Measurements from ENCODE around the gene CREB3. TPM values are rescaled to one million over a fixed set of nuclear protein-coding genes. Genes with fewer than 3 reads are reported as not detected.

The CREB3 gene
- total RNA-seq, 1 experiment from 2014 or later, result 29.1 TPM

- no TSS peak for BruUV-seq (replicated peaks)
- no peak for DNase-seq (ENCODE audit: low spot score)
- peaks cover 12% of the 10 kb centered on the region for H3K36me3 ChIP-seq (ENCODE audit: insufficient read depth, low read length, poor library complexity, severe bottlenecking)
Observed at GRCh38 chr9:35749515-35750255, 17.2 kb downstream of the CREB3 start.

GRCh38 chr9:35750256-35750531, 17.7 kb downstream of the CREB3 start:
- peaks cover 12% of the 10 kb centered on the region for H3K36me3 ChIP-seq (ENCODE audit: insufficient read depth, low read length, poor library complexity, severe bottlenecking)
- BruUV-seq (replicated peaks), result no TSS peak
- no peaks in the 10 kb centered on the region for H3K9me3 ChIP-seq (ENCODE audit: low read depth, low read length, poor library complexity, severe bottlenecking)
- DNase-seq (ENCODE audit: low spot score), result no peak
- no peak overlapping the region for H3K27ac ChIP-seq (ENCODE audit: low read depth, low read length, poor library complexity, severe bottlenecking)
- no peak for TF ChIP-seq EZH2 (IDR thresholded peaks at IDR 0.05; ENCODE audit: borderline replicate concordance, low read depth, low read length, poor library complexity, severe bottlenecking)
- no peak for TF ChIP-seq CTCF (conservative IDR thresholded peaks at IDR 0.05; ENCODE audit: low read depth, low read length)
- H3K4me3 ChIP-seq (ENCODE audit: low read depth, low read length, poor library complexity, severe bottlenecking), result peak overlapping the region; percentile 96
- peaks cover 21% of the 10 kb centered on the region for H3K4me1 ChIP-seq (ENCODE audit: insufficient read depth, low read length, poor library complexity, severe bottlenecking)
- ChIA-PET CTCF (no interaction called here), POLR2A (ENCODE audit: low non-redundant PET) (no interaction called here)
- intact Hi-C loops (cut with micrococcal nuclease; ENCODE audit: unreplicated experiment), result no loop called here
- H3K27me3 ChIP-seq (replicated peaks; ENCODE audit: insufficient read depth, low read depth, low read length, poor library complexity), result no peaks in the 10 kb centered on the region

More at GRCh38 chr9:35749515-35750255, 17.2 kb downstream of the CREB3 start:
- Histone ChIP-seq H3K9me3 (ENCODE audit: low read depth, low read length, poor library complexity, severe bottlenecking) (no peaks in the 10 kb centered on the region), H3K4me3 (ENCODE audit: low read depth, low read length, poor library complexity, severe bottlenecking) (peak overlapping the region; percentile 96), H3K4me1 (ENCODE audit: insufficient read depth, low read length, poor library complexity, severe bottlenecking) (peaks cover 21% of the 10 kb centered on the region), H3K27ac (ENCODE audit: low read depth, low read length, poor library complexity, severe bottlenecking) (peak overlapping the region; percentile 81), H3K27me3 (replicated peaks; ENCODE audit: insufficient read depth, low read depth, low read length, poor library complexity) (no peaks in the 10 kb centered on the region)
- no peak for TF ChIP-seq CTCF (conservative IDR thresholded peaks at IDR 0.05; ENCODE audit: low read depth, low read length)
- TF ChIP-seq EZH2 (IDR thresholded peaks at IDR 0.05; ENCODE audit: borderline replicate concordance, low read depth, low read length, poor library complexity, severe bottlenecking), result no peak
- intact Hi-C loops (cut with micrococcal nuclease; ENCODE audit: unreplicated experiment), result no loop called here
- CTCF ChIA-PET, result no interaction called here
- POLR2A ChIA-PET (ENCODE audit: low non-redundant PET), result no interaction called here

- POLR2A ChIA-PET (ENCODE audit: low non-redundant PET), result no interaction called here
- no TSS peak for BruUV-seq (replicated peaks)
- CTCF ChIA-PET, result interaction anchor here (0.5 kb wide), 1 partner anchor 143 kb away, joined by 3 read pairs; no protein-coding TSS in a partner anchor
- Histone ChIP-seq H3K27me3 (replicated peaks; ENCODE audit: insufficient read depth, low read depth, low read length, poor library complexity) (no peaks in the 10 kb centered on the region), H3K4me1 (ENCODE audit: insufficient read depth, low read length, poor library complexity, severe bottlenecking) (peaks cover 13% of the 10 kb centered on the region), H3K27ac (ENCODE audit: low read depth, low read length, poor library complexity, severe bottlenecking) (no peak overlapping the region), H3K9me3 (ENCODE audit: low read depth, low read length, poor library complexity, severe bottlenecking) (no peaks in the 10 kb centered on the region), H3K36me3 (ENCODE audit: insufficient read depth, low read length, poor library complexity, severe bottlenecking) (peaks cover 7% of the 10 kb centered on the region), H3K4me3 (ENCODE audit: low read depth, low read length, poor library complexity, severe bottlenecking) (no peak overlapping the region)
- intact Hi-C loops (cut with micrococcal nuclease; ENCODE audit: unreplicated experiment), result no loop called here
- no peak for DNase-seq (ENCODE audit: low spot score)
- TF ChIP-seq CTCF (conservative IDR thresholded peaks at IDR 0.05; ENCODE audit: low read depth, low read length), result no peak
Observed at GRCh38 chr9:35753466-35753865, 21.0 kb downstream of the CREB3 start.
